GM11168 (cell line): ENCODE results near the gene ZEB2.

ENCODE experiments used
- in situ Hi-C: fragments of 300-500 bp; cut with MboI; formaldehyde crosslinking; loops from one replicate; pipeline ENCODE4 v1.12.0; 2022; ENCODE audit warnings: low sequenced_read_pairs; ENCODE audit not compliant: unreplicated experiment

The ZEB2 gene

DNA sequence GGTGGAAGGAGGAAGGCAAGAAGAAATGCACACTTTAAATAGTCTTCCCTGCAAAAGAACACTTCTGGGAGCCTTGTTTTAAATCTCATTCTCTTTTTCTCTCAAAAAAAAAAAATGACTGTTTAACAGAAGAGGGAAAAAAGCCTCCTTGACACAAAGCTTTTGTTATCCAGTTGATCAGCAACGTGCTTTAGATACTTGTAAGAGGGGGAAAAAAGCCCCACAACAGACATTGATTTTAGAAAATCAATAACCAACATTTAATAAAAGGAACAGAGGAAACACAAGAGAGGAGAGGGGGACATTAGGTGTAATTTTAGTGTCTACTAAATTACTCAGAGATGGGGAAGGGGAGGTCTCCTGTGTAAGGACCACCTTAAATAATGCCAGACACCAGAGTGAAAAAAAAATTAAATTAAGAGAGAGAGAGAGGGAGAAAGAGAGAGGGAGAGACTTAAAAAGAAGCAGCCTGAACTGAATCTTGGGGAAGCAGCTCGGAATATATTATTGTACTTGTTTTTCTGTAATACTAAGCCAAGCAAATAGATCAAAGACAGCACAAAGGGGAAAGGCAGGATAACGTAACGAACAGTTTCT is 4.7 kb downstream of the ZEB2 start:
- in situ Hi-C loops: no loop called here

- in situ Hi-C loops: no loop called here
Measured at GRCh38 chr2:144514616-144515091, 5.3 kb downstream of the ZEB2 start.

- in situ Hi-C loops: no loop called here
Measured at GRCh38 chr2:144513388-144514101, 6.4 kb downstream of the ZEB2 start.

DNA sequence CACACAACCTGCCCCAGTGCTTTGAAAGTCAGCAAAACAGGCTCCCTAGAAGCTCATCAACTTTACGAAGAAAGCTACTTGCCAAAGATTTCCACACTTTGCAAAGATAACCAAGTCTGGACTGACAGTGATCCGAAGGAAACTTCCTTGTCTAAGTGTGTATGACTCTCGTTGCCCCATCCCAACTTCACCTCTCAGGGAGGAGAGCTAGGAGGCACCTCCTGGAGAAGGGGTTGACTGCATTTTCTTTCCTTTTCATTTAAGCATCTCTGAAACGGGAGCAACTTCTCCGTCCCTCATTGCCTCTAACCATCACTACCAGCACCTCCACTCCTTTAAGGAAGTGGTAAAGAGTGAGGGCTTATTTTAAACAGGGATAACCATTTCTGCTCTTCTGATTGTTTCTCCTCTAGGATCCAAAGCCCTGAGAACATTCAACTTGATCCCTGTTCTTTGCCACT is 7.0 kb downstream of the ZEB2 start:
- in situ Hi-C loops: no loop called here

GRCh38 chr2:144512470-144512869 is 7.4 kb downstream of the ZEB2 start:
- in situ Hi-C loops: no loop called here

DNA sequence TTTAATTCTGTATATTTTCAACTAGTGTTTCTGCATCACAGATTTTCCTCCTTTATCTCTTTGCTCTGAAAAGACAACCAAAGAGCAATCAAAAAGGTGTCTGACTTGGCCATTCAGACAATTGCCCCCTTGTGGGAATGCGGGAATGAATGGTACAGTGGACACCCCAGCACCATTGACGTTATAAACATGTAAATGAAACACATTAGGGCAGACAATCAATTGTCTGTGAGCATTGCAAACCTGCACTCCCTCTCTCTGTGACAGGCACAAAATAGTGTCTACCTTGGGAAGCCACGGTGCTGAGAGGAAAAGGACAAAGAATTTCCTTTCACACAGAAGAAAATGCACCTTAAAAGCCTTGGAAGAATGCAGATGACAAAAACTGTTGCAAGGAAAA is 8.0 kb downstream of the ZEB2 start:
- in situ Hi-C loops: no loop called here

GRCh38 chr2:144511226-144511810 is 8.6 kb downstream of the ZEB2 start:
- in situ Hi-C loops: no loop called here

DNA sequence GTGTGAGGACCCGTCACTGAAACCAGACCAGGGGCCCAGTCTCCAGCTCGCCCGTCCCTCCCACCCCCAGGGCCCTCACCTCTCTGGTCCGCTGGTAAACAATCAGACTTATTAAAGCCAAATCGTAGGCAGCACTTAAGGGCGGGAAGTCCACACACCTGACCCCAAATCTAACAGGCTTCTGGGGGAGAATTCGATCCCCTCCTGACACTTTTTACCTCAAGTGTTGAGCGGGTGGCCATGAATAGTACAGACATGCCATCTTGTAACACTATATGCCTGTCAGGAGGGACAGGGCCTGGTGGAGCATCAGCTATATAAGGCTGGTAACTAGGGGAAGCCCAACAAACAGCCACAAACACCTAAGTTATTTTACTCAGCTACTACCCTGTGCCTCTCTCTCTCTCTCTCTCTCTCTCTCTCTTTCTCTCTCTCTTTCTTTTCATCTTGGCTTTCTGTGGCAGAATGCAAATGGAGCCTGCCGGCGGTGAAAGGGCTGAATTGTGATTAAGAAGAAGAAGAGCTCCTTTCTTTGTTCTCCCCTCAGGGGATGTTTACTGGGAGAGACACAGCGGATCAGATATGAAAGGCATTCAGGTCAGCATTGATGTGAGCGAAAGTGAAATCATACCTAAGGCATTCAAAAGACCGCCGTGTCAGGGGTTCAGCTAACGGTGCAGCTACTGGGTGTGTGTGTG is 9.5 kb downstream of the ZEB2 start:
- in situ Hi-C loops: no loop called here

DNA sequence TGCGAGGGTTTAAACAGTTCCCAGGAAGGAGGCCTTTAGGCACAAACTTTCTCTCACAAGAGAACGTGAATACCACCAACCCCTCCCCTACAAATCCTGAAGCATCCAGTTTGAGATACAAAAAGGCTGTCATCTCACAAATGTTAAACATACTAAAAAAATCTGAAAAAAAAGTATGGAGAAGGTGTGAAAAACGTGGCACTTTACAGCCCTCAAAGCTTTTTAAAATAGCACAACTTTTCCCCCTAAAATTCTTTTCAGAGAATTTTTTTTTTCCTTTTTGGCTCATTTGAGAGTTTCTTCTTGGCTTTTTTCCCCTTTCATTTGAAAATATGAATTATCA is 10.1 kb downstream of the ZEB2 start:
- in situ Hi-C loops: no loop called here

DNA sequence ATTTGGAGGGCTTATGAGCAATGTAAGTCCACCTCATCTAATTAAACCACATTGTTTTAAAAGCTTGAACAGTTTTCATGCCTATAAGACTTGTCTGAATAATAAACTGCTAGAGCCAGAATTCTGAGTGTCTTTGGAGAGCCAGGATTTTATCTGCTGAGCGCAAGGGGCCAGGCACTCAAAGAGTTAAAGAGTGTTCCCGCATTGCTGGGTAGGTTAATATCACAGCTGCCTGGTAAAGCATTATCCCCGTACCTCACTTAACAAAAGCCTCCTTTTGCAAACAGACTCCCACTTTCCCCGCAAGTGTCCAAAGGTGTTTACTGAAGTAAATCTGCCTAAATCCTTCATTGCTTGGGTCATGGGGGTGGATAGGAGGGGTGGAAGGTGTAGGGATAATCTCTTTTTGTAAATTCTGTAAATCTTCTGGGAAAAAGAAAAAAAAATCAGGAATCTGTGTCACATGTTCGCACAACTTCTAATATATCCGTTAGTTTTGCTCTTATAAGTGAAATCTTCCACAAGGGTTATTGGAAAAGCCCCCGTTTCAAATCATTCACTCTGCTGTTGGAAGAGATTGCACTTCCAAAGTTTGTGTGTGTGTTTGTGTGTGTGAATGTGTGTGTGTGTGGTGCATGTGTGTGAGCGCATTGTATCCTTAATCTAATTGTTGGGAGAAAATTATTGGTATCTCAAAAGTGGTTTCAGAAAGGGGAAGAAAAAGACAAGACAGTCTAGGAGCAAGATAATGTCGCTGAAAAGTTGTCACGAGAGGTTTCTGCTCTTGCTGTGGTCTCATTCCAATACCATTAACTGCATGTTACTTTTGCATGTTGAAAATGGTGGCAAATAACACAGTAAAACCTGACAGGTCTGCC is 10.7 kb downstream of the ZEB2 start:
- in situ Hi-C loops: no loop called here

GRCh38 chr2:144508172-144508851 is 11.6 kb downstream of the ZEB2 start:
- in situ Hi-C loops: no loop called here

DNA sequence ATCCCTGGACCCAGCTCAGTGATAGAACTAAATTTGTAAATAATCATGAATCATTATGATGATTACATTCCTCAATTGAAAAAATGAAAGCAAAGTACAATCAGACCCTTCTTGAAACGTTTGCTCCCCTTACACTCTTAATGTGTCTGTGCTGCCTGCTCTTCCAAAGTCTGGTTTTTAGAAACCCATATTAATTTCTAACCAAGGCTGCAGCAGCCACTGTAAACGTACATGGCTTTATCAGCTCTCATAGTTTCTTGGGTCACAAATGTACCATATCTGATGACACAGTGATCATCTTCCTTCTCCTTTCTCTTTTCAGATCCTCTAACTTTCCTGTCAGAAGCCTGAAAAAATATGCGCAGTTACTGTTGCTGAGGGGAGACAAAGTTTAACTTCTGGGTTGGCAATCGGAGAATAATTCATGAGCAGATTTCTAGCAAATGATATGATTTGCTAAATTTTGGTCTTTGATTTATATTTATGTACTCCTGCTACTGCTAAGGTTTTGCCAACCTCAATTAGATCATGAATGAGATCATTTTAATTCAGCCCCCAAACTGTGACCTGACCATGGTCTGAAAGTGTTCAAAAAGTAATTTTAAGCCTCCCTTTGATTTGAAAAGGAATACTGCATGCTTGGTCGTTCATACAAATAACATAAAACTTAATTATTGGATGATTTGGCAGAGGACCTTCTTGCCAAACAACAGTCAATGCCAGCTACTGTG is 12.3 kb downstream of the ZEB2 start:
- in situ Hi-C loops: no loop called here

DNA sequence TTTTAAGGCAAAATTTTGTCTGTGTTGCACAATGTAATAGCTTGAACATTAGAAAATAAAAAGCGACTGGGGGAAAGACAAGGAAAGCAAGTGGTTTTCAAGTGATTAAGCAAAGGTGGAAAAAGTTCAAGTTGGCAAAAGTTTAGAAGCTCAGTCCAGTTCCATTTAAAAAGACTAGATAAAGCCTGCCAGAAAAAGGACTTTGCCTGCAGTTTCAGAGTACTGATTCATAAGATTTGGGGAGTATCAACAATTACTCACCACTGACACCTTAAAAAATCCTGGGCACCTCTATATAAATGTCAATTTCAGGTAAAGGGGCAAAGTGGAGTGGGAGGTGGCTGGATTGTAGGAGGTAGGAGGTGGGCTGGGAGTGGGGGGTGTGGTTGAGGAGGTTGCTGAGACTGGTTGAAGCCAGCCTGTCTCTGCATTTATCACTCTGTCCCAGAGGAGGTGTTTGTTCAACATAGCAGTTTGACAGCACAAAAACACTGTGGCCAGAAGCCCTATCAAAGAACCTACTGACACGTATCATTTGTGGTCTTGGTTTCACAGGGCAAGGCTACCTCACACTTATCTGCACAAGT is 14.6 kb downstream of the ZEB2 start:
- in situ Hi-C loops: no loop called here

DNA sequence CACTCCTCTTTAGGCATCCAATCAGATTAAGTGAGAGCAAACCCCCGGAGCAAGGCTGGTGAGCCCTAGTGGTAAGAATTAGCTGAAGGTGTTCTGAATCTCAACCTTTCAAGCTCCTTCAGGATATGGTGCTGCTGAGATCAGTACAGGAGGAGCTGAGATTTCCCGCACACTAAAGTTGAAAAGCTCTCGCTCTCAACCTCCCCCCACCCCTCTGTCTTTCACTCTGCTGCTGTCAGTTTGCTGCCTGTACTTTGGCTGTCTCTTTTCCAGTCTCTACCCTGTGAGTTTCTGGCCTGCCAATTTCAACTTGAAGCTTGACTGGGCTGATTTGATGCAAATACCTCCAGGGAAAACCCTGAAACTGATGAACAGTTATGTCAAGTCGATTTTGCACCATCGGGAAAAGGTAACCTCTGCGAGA is 15.7 kb downstream of the ZEB2 start:
- in situ Hi-C loops: no loop called here

GRCh38 chr2:144503242-144503641 is 16.7 kb downstream of the ZEB2 start:
- in situ Hi-C loops: no loop called here

GRCh38 chr2:144502369-144502768 is 17.6 kb downstream of the ZEB2 start:
- in situ Hi-C loops: no loop called here

DNA sequence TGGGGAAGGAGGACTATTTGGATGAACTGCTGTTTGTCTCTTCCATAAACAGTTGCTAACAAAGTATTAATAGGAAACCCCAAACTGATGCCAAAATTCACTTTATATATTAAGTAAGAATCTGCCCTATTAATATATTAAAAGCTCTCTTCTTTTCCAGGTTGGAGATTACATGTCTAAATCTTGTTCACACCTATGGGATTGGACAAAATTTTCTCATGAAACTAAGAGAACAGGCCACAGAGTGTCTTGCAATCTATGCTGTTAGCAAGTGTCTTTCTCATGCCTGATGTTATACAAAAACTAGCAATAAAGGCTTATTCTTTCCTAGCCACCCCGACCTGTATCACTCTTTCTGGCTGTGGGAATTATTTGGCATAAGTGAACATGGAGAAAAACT is 18.3 kb downstream of the ZEB2 start:
- in situ Hi-C loops: no loop called here

- in situ Hi-C loops: no loop called here
Measured at GRCh38 chr2:144501118-144501517, 18.8 kb downstream of the ZEB2 start.

- in situ Hi-C loops: no loop called here
Measured at GRCh38 chr2:144500563-144500962, 19.4 kb downstream of the ZEB2 start.
